ENCODE results near the gene USP22.
"Not testable (repeated sequence)": the region's sequence is repeated elsewhere in the genome, so short reads cannot be mapped to it uniquely, and the experiment has no call there.

Gene USP22

DNA sequence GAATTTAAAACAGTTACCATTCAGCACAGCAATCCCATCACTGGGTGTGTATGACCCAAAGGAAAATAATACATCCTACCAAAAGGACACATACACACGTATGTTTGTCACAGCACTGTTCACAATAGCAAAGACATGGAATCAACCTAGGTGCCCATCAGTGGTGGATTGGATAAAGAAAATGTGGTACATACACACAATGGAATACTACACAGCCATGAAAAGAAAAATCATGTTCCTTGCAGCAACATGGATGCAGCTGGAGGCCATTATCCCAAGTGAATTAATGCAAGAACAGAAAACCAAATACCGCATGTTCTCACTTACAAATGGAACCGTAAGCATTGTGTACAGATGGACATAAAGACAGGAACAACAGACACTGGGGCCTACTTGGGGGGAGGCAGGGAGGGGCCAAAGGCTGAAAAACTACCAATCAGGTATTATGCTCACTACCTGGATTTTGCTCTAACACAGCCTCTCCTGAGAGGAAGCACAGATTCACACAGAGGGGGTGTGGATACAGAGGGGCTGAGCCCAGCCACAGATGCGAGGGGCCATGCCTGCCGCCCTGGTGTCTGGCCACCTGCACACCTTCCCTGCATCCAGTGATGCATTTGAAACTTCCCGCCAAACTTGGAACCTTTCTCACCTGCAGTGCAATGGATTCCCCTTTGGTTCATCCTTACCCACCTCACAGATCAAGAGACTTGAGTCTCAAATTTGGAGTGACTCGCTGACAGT lies 55.9 kb downstream of the USP22 start:
- no peak for DNase-seq

DNA sequence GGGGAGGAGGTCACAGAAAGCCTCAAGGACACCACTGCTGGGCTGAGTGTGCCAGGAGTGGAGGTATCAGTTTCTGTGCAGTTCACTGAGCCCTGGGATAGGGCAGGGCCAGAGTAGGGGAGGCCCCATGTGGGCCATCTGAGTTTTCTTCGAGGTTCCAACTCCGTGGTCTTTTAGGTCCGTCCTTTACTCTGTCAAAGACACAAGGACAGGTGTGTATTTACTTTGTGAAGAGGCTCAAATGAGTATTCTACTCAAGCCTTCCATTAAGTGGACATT lies 59.5 kb downstream of the USP22 start:
- no peak for DNase-seq

DNA sequence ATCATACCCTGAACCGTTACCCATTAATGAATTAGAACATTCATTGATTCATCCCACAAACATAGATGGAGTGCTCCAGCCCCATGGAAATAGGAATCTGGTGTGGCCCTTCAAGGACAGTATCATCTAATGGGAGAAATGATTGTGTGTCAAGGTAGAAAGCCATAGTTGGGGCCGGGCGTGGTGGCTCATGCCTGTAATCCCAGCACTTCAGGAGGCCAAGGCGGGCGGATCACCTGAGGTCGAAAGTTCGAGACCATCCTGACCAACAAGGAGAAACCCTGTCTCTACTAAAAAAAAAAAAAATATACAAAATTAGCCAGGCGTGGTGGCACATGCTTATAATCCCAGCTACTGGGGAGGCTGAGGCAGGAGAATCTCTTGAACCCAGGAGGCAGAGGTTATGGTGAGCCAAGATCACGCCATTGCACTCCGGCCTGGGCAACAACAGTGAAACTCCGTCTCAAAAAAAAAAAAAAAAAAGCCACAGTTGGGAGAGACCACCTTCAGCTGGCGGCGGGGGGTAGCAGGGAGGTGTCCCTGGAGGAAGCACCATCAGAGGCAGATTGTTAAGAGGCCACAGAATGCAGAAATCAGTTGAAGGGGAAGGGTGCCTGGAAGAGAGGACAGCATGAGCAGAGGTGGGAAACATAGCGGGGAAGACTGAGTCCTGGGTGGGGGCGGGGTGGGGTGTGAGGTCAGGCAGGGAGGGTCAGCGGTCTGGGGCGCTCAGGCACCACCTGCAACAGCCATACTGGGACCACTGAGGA lies 60.0 kb downstream of the USP22 start:
- DNase-seq, result no peak

DNA sequence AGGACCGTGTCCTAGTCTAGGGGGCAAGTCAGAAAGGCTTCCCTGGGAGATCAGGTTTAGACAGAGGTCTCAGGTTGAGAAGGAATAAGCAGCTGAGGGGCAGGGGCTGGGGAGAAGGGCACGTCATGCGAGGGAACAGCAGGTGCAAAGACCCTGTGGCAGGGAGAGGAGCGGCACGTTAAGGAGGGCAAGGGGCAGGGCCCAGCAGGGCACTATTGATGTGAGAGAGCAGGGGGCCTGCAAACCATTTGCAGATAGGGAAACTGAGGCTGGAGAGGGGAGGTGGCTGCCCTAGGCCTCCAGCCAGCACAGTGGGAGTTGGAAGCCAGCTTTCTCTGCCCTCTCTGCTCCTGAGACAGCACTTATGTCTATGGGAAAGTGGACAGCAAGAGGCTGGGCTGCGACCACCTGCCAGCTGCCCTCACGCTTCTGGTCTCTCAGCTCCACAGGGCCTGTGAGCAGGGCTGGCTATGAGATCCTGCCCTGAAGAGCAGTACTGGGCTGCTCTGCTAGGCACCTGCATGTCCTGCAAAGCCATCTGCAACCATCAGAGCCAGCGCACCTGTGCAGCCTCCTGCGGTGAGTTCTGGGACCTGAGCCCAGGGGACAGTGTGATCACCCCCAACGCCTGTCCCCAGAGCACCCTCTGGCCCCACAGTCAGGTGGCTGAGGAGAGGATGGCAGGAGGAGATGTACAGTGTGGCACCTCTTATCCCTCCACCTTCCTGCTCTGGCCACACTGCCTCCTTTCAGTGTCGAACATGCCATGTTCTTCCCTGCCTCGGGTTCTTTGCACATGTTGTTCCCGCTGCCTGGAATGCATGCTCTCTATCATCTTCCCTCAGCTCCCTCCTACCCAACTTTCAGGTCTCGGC lies 61.5 kb downstream of the USP22 start:
- DNase-seq, result no peak

DNA sequence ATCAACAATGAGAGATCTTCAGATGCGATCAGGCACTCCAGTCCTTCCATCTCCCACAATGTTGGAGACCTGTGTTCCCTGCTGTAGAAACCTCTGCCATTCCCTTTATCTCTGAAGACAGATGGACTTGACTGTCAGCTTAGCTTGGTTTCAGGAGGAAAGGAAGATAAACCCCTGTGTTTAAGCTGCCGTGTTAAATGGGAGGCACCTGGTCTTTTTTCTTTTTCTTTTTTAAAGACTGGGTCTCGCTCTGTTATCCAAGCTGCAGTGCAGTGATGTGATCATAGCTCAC lies 63.1 kb downstream of the USP22 start:
- no peak for DNase-seq

DNA sequence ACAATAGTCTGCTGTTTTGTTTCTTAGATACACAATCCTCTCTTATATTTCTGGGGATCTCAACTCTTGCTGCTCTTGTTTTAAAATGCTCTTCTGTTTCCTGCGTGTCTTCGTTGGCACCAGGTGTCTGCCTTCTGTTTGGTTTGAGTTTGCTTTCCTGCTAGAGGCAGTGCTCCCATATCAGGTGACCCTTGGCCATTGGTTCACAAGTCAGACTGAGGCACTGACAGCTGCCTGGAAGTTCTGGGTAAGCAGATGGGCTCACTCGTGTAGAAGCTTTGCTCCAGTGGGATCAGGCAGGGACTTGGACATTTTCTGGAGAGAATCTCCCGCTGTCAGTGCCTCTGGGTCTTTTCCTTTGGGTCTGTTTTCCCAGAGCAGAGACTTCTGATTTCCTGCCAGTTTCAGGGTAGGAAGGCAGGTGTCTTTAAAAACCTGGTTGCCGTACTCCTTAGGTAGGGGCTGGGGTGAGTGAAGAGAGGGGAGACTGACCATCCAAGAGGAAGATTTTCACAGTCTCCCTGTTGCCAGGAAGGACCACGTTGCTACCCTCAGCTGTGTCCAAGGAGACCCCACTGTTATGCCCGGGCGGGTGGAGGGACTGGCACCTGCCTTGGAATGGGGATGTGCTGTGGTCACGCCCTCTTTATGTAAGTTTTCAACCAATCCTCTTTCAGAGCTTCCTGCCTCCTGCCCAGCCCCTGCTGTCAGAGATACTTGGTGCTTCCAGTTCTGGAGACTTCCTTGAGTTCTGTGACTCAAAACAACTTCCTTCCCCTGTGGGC lies 63.6 kb downstream of the USP22 start:
- DNase-seq, result not testable (repeated sequence)

DNA sequence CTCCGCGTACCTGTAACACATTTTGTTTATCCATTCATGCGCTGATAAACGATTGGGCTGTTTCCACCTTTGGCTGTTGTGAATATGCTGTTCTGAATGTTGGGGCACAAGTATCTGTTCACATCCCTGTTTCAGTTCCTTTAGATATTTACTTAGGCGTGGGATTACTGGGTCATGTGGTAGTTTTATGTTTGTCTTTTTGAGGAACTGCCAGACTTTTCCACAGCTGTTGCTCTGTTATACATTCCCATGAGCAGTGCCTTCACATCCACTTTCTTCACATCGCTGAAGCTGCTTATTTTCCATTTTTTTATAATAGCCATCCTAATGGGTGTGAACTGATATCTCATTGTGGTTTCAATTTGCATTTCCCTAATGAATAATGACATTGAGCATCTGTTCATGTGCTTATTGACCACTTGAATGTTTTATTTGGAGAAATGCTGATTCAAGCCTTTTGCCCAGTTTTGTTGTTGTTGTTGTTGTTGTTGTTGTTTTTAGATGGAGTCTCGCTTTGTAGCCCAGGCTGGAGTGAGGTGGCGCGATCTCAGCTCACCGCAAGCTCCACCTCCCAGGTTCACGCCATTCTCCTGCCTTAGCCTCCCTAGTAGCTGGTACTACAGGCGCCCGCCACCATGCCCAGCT lies 65.1 kb downstream of the USP22 start:
- DNase-seq, result not testable (repeated sequence)

DNA sequence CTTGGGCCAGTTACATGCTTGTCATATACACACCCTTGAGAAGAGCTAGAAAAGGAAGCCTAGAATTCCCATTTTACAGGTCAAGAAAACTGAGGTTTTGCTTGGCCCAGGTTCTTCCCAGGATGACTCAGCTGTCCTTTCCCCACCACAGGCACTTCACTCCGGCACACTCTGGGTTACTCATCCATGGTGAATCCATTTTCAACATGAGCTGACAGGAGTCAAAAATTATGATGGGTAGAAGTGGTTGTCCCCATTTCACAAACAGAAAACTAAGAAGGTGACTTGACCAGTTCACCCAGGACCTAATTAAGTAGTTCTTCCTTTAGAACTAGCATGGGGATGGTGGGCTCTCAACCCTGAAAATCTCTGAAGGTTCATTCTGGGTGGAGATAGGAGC lies 67.2 kb downstream of the USP22 start:
- DNase-seq, result no peak

DNA sequence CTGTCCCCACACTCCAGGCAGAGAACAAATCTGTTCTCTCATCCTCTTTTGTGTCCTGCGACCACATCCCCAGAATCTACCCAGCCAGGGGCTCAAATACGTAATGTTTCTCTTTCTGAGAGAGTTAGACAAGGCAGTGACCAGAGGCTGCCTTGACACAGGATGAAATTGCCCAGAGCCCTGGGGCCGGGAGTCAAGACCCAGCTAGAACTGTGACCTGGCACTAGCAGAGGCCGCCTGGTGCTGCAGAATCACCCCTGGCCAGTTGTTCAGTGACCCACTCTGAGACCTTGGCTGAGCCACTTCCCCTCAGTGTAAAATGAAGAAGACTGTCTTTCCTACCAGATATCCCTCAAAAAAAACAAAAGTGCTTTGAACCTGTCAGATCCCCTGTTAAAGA lies 72.5 kb downstream of the USP22 start:
- no peak for DNase-seq

DNA sequence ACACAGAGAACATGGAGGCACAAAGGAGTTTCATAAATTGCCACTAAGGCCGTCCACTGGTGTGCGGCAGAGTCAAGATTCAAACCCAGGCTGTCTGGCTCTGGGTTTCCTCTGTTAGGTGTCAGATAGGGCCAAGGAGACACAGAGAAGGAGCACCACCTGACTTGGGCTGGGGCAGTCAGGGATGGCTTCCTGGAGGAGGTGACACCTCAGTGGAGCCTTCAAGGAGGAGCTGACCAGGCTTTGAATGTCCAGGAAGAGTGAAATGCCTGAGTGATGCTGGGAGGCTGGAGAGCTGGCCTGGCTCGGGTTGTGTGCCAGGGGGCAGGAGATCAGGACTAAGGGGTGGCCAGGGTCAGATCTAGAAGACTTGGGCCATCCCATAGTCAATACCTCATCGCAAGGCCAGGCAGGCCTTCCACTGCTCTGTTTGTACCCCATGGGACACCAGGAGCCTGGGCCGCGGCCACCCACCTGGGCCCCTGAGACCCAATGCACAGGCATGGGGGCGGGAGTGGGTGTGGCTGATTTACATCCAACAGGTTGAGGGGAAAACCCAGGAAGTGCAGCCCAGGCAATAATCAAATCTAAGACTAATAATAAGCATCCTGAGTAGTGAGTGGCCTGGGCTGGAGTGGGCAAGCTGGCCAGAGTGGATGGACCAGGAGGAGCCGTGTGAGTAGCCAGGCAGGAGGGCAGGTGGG lies 73.7 kb downstream of the USP22 start:
- no peak for DNase-seq

DNA sequence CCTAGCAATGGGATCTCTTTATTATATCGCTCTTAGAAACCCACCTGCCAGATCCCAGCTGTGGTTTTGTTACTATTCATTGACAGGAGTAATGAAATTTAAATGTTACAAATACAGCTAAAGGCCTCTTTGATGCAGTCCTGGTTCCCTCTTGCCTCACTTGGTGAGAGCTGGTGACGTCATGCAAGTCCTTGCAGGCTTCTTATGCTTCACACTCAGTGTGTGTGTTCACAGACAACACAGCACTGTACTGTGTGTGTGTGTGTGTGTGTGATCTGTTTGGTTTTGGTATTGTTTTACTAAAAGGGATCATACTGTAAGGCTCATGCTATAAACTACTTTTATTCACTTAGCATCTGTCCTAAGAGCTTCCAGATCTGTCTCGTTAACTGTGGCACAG lies 75.0 kb downstream of the USP22 start:
- DNase-seq, result no peak

DNA sequence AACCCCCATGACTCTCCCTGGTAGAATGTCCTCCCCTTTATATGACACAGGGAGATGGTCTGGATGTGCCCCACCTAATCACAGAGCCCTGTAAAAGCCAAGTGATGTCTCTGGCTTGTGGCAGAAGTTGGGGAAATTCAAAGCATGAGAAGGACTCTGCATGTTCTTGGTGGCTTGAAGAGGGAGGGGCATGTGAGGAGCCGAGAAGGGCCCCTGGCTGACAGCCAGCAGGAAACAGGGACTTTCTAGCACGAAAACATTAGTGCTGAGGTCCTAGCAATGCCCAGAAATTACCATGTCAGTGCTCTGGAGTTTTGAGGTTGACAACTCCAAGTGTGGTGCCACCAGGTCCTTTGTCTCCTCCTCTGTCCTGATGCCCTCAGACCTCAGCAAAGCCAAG lies 75.9 kb downstream of the USP22 start:
- peak; percentile 12 for DNase-seq

DNA sequence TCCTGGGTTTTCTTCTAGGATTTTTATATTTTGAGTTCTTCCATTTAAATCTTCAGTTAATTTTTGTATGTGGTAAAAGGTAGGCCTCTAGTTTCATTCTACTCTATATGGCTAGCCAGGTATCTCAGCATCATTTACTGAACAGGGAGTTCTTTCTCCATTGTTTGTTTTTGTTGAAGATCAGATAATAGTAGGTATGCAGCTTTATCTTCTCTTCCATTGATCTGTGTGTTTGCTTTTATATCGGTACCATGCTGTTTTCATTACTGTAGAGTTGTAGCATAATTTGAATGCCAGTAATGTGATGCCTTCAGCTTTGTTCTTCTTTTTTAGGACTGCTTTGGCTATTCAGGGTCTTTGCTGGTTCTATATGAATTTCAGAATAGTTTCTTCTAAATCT lies 77.3 kb downstream of the USP22 start:
- DNase-seq, result no peak

DNA sequence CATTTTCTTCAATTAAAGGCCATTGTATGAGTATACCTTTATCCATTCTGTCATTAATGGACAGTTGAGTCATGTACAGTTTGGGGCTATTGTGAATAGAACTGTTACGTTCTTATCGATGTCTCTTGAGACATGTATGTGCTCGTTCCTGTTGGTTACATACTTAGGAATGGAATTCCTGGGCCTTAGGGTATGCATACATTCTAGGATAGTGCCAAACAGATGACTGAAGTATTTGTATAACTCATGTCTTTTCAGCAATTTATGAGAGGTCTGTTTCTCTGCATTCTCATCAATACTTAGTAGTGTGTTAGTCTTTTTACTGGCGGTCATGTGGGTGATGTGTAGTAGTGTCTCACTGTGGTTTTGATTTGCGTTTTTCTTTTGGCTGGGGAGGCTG lies 81.2 kb downstream of the USP22 start:
- no peak for DNase-seq

DNA sequence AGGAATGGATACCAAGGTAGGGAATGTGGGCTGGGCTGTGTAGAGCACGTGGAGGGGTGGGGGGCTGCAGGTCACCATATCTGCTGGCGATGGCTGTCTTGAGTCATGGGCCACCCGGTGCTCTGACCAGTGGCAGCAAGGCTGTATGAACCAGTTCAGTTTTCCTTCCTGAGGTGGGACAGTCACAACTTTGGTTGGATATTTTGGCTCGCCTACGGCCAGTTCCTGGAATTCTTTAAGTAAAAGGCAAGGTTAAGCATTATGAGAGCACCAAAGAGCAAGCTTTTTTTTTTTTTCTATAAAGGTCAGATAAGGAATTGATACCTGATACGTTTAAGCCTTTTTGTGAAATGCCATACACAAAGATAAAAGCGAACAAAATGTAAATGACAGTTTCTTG lies 81.9 kb downstream of the USP22 start:
- DNase-seq, result no peak

DNA sequence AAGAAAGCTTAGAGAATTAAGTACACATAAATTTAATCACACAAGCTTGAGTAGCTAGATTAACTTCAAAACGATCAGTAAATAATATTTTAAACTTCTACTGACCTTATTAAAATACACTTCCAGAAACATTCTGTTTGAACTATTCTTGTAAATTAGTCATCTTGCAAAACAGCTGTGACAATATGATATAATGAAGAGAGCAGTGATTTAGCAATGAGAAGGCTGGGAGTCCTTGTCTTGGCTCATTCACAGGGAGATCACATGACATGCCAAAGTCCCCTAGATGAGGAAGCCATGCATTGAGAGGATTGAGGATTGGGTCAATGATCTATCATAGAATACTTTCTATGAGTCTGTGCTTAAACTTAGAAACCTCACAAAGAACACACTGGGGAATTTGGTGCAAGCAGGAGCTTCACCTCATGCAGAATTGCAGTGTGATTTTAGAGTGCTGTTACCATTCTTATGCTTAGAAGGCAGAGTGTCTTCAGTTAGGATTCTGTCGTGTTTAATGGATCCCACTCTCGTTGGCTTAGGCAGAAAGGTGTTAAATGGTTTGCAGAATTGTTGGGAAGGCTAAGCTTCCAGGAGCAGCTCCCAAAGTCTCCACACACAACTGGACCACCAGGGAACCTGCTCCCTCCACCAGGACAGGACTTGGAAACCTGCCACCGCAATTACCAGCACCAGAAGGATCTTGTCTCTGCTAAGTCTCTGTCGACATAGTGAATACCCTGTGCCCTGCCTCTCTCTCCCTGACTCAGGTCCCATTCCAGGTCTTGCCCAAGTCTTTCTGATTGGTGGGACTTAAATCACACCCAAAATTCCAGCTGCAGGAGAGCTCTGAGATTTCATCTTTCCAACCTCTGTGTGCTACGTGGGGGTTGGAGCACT lies 87.1 kb downstream of the USP22 start:
- DNase-seq, result no peak

DNA sequence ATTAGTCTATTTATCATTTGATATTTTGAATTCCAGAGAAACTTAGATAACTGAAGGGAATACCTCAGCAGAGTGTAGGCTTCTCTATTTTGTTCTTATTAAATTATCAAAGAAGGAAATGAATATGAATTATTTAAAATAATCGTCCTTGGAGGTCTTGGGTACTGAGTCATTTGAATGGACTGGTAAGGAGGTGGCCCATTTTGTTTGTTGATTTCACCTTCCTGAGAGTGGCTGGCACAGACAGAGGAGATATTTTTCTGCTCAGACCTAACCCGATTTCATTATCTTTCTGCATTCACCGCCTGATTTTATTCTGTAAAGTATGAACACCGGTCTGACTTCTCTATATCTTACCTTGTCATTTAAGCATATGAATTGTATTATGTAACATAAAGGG lies 88.0 kb downstream of the USP22 start:
- no peak for DNase-seq

DNA sequence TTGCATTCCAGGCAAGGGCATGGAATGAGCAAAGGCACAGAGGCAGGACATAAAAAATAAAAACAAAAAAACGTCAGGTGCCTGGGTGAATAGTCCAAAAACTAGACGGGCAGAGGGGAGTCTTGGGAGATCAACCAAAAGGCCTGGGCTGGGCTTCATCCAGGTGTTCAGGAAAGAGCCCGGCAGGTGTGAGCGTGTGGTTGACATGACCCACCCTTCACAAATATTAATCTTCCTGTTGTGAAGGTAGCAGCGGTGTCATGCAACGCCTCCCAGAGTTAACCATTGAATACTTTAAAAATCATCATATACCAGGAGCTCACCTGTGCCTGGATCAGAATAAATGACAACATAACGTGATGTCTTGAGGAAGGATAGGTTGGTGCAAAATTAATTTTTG lies 90.6 kb downstream of the USP22 start:
- DNase-seq, result no peak

Data from CD4-positive, alpha-beta T cell treated with Interferon gamma for 1 hour (primary cell).